Hematopoietic multipotent progenitor cell treated with erythropoietin and hydrocortisone succinate and interleukin-3 and kit ligand, for 8 days (in vitro differentiated cells): Measurements from ENCODE around the gene ASTN2.

Experiments
- DNase-seq: peaks from one replicate; pipeline ENCODE4 v3.0.0-alpha.2; 2015

ASTN2 gene

DNA sequence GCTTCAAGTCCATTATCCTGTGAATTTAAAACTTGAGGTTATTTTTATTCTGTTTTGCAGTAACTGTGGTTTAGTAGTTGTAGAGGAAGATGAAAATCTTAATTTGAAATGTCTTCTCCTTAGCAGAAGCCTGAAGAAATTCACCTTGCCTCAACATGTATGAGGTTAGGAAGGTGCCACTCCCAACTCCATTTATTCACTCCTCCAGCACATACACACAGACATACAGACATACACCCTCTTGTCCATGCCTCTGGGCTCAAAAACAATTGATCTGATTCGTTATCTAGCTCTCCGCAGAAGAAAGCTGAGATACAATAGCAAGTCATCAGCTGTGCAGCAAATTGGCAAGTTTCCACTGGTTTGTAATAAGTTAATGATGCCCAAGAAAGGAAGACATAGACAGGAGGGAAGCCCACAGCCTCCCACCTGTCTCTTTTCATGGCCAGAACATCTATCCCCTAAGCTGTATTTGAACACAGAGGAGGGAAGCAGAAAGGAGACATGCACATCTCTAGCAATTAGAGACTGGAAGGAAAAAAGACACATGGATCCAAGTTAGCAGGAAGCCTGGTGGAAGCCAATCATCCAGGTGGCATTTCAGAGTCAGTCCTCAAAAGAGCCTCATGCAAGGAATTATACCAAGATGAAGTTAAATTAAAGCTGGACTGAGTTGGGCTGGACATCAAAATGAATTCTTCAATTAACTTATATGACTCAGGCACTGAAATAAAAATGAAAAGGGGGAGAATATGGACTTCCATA is 257.9 kb downstream of the ASTN2 start:
- no peak for DNase-seq

DNA sequence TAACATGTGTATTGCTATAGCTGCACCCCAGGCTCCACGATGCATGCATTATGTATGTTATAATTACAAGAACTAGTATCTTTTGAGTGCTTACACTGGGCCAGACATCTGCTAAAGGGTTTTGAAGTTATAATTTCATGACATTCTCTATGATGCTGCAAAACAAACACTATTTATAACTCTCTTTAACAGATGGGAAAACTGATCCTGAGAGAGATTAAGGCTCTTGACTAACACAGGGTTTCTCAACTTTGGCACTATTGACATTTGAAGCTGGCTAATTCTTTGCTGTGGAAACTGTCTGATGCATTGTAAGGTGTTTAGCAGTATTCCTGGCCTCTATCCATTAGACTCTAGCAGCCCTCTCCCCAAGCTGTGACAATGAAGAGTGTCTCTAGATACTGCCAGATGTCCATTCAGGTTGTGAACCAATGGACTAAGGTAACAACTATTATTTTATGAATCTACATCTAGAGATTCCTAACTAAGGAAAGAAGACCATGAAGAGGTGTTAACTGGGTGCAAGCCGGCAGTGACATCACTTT is 258.6 kb downstream of the ASTN2 start:
- no peak for DNase-seq

DNA sequence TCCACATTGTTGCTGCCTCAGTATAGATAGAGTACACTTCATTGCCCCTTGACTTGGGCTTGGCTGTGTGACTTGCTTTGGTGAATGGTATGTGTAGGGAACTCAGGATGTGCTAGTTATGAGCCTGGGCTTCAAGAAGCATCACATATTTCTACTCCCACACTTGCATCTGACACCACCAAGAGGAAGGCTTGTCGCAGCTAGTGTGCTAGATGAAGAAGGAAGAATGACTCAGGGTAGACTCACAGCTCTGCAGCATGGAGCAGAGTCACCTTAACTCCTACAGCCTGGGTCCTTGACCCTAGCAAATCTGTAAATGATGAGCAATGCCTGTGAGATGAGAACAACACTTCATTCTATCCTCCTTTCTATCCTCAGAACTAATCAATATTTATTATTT is 261.8 kb downstream of the ASTN2 start:
- no peak for DNase-seq

DNA sequence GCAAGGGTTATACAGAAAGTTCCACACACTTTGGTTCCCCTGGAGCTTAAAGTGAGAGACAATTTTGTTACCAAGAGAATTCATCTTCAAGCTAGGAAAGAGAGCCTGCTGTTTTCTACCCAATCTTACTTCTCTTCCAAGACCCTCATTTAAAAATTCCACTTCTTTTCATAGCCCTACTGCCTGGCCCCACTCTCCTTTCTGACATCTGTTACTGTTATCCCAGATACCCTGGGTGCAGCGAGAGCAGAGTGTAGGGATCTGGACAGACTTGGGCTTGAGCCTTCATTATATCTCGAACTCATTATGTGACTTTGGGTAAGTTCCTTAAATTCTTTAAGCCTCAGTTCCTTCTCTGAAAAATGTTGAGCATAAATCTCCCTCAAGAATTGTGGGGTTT is 263.1 kb downstream of the ASTN2 start:
- DNase-seq: no peak

DNA sequence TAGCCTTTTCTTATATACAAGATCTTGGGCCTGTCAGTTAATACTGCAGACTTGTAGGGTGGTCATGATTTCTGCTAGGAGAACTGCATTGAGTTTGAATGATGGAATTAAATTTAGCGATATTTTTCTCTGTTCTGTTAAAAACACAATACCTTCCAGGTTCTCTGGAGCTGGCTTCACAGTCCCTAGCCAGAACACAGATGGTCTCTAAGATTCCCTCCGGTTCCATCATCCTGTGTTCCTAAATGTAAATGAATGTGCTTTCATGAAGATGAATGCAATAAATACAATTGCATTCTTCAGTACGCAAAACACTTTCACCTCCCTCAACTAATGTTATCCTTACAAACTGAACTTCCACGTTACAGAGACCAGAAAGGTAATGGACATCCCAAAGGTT is 264.9 kb downstream of the ASTN2 start:
- DNase-seq: no peak

DNA sequence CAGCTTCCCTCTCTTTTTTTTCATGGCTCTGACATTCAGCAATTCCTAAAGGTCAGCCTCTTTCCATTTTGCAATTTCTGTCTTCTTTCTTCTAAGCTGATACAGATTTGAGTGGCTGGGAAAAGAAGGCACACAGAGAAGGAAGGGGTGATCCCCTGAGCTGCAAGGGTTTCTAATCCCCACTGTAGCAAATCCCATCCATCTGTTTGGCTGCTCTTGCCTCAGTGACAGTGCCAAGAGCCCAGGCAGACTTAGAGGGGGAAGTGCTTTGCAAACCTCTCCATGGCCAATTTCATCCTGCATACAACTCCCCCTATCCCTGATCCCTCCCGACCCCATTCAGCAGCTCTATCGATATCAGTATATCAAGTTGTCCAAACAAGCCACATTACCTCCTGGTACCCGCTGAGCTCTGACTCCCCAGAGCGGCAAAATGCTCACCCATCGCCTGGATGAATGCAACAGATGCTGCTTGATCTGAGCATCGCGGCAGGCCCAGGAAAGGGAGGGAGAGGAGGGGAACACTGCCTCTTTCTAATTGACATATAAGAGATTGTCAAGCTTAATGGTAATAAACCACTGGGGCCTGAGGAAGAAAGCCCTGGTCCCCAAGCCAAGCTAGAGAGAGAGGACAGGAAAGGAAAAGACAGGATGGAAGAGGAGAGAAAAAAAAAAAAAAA is 268.9 kb downstream of the ASTN2 start:
- DNase-seq: no peak

DNA sequence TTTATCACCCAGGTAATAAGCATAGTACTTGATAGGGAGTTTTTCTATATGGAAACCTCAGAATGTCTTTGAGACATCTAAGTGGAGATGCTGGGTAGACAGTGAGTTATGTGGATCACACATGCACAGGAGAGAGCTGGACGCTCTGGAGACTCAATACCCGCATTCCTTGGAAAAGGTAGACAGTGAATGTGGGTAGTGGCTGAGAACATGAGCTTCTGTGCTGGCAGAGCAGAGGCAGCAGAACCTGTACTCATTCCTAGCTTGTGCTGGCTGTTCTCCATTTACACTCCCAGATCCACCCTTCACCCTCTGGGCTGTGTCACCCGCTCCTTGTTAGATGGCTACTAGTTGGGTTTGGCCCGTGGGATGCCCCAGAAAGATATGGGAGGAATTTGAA is 269.8 kb downstream of the ASTN2 start:
- DNase-seq: no peak

DNA sequence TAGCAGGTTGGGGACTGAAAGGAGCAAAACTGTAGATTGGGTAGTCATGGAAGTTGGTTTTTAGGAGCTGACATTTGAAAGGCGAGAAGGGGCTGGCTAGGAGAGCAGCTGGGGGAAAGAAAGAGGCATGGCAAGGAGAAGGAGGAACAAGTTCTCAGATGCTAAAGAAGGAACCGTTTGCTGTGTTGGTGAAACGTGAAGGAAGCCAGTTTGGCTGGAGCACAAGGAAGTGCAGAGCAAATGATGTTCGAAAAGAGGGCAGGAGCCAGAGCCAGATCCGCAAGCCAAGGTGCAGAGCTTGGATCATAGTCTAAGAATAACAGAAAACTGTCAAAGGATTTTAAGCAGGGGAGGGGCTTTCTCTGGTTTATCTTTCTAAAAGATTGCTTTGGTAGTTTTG is 276.6 kb downstream of the ASTN2 start:
- DNase-seq: no peak

DNA sequence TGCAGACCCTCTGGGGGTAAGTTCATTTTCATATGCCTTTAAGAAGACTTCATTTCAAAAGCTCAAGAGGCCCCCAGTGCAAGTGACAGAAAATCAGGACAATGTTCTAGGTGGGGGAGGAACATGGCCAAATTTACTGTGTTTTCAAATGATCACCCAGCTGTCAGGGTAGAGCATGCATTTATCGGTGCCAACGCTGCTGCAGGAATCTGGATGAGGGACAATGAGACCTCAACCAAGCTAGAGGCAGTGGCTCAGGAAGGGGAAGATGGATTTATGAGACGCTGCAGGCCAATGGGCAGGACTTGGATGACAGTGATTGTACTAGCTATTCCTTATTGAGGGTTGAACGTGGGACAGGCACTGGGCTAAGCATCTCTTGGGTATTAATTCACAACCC is 278.4 kb downstream of the ASTN2 start:
- DNase-seq: no peak

DNA sequence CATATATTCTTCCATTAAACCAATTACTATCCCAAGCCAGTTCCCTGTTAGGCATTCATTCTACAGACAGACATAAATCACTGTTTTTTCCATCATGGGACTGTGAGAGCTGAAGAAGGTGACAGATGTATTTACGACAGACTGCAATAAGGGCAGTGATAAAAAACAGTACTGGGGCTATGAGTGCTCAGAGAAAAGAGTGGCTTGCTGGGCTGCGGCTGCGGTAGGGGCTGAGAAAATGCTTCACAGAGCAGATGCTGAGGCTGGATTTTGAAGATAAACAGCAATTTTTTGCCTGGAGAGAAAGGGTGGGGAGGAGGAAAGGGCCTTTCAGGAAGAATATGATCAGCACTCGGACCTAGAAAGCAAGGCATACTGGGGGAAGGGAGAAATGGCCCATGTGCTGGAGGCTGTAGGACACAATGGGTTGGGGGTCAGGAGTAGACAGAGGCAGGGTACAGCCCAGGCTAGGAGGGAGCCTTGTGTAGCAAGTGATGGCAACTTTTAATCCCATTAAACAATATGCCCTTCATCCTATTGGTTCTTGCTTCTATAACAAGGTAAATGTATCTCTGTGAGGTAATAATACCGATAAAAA is 279.3 kb downstream of the ASTN2 start:
- DNase-seq: no peak

DNA sequence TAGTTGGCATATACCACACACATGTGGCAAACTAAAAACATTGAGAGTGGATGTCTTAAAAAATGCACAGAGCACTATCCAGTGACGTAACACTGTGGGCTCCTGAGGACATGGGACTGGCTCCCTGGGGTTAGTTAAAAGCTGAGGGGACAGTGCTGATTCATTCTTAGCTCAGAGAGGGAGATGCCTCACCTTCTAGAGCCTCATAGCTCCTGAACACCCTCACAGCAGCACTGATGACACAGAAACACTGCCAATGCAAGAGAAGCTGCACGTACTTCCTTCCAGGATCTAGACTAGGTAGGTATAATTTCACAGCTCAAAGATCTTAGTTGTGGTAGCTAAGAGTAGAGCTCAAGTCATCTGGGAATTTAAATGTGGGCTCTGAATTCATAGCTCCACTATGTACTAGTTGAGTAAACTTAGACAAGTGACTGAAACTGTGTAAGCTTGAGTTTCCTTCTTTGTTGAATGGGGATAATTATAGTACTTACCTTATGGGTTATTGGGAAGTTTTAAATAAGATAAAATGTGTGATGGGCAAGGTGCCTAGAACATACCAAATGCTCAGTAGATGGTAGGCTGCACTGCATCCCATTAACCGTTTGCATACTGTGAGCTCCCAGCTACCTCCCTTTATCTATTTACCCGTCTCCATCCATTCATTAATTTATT is 279.9 kb downstream of the ASTN2 start:
- DNase-seq: no peak

DNA sequence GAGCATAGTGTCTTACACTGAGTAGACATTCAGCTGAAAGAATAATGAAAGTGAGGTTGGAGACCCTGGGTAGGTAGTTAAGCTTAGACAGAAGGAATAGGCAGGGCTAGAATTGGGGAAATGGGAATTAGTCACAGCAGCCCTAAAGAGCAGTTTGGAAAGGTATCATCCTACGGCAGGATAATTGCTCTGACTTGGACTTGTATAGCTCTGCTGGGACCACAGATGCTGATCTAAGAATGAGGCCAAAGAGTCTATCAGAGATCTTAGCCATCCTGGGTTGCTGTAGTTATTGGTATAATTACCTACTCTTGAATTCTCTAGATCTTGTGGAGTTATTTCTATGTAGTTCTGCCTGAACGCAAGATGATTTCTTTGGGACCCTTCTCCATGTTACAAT is 288.0 kb downstream of the ASTN2 start:
- no peak for DNase-seq

DNA sequence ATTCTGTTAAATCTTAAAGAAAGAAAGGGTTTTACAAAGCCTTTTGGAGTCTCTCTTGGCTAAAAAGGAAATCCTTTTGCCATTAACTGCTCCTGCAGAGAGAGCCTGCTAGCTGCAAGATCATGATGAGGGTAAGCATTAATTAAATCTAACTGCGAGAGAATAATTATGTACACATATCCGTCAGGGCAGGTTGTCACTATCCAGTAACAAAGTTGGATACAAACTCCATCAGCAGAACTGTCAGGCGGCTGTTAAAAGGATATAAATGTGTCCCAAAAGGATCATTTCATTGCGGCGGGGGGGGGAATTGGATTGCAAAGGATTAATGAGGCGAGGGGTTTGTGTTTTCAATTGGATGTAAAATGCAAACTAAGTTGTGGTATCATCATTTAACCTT is 289.3 kb downstream of the ASTN2 start:
- no peak for DNase-seq

DNA sequence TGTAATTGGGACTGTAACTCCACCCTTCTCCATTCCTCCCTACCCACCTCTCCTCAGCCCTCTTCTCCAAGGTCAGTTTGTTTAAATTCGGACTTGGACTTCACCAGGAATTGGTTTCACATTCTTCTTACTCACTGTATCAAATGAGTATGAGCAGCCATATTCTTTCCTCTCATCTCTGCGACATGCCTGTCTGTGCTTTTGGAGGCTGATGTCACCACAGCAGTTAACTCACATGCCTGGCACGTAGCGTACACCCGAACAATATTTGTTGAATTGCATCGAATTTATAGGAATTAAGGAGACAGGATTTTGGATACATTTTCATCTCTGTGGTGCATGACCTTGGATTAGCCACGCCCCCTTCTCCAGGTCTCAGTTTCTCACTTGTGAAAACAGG is 291.1 kb downstream of the ASTN2 start:
- no peak for DNase-seq

DNA sequence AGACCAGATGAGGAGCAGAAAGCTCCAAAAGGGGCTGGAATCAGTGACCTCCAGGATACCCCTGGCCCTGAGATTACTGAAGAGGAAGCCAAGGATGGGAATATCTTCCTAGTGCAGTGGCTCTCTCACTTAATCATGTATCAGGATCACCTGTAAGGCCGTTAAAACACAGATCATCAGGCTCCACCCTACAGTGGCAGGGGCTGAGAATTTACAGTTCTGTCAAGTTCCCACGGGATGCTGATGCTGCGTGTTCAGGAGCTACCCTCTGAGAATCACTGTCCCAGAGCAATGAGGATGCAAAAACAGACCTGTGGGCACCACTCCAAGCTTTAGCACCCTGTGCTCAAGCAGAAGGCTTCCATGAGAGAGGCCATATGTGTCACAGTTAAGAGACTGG is 291.9 kb downstream of the ASTN2 start:
- DNase-seq: no peak

DNA sequence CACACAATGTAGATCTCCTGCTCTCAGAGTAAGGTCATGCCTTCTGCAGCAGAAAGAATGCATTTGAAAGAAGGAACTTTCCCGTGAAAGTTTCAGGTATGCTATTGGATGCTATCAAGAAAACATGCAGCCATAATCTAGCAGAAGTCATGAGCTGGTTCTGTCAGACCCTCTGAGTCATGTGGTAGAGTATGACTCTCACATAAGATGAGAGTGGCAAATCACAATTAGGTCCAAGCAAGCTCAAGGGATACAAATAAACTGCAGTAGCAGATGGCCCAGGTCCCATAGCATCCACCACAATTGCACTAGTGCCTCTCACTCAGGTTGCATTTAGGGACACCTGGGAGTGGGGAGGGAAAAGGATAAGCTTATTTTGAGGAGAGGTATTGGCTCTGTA is 292.8 kb downstream of the ASTN2 start:
- DNase-seq: no peak

DNA sequence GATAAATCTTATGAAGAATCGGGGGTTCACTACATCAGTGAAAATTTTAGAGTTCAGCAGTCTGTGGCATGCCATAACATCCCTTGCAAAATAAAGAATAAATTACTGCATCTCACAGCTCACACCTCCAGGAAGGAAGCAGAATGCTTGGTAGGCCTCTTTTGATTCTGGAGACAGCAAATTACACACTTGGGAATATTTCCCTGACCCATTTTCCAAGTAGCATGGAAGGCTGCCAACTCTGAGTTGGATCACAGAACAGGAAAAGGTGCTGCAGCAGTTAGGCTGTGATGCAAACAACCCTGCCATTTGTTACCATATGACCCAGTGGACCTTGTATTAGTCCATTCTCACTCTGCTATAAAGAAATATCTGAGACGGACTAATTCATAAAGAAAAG is 293.5 kb downstream of the ASTN2 start:
- DNase-seq: no peak

DNA sequence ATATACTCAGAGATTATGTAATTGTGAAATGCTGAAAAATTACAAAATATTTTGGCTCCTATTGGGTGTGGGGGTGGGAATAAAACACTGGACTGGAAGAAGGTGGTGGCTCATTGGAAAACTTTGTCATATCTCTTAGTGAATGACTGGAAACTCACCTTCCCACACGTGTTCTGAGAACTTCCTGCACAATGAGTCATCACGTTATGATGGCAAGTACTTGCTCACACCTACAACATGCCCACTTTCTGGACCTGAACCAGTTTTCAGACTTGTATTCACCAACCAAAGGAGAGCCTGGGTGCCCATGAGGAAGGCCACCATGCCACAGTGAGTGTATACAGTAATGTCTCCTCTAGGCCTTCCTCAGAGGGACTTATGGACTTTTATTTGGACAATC is 294.8 kb downstream of the ASTN2 start:
- DNase-seq: no peak

DNA sequence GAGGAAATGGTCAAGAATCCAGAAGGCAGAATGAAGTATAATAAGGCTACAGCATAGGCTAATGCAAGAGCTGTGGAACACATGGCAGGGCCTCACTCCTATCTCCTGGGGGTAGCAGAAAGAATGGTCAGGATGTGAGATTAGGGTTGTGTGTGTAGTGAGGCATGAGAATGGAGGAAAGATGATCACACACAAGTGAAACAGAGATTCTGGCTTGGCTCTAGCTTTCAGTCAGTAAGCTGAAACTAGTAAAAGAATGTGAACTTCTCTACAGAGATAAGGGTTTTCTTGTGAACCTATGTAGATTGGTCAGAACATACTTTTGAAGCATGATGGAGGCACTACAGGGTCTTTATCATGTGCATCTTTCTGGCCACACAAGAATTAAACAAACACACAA is 298.8 kb downstream of the ASTN2 start:
- no peak for DNase-seq

DNA sequence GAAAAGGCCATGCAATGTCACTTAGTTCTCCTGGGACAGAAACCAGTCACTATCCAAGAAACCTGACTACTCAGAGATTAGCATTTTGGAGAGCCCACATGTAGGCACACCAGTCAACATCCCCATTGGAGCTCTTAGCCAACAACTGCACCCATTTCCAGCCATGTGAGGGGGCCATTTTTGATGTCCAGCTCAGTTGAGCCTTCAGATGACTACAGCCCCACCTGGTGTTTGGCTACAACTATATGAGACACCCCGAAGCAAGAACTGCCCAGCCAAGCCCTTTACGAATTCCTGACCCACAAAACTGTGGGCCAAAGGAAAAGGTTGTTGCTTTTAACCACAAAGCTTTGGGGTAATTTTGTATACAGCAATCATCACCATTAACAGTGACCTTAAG is 300.1 kb downstream of the ASTN2 start:
- no peak for DNase-seq

DNA sequence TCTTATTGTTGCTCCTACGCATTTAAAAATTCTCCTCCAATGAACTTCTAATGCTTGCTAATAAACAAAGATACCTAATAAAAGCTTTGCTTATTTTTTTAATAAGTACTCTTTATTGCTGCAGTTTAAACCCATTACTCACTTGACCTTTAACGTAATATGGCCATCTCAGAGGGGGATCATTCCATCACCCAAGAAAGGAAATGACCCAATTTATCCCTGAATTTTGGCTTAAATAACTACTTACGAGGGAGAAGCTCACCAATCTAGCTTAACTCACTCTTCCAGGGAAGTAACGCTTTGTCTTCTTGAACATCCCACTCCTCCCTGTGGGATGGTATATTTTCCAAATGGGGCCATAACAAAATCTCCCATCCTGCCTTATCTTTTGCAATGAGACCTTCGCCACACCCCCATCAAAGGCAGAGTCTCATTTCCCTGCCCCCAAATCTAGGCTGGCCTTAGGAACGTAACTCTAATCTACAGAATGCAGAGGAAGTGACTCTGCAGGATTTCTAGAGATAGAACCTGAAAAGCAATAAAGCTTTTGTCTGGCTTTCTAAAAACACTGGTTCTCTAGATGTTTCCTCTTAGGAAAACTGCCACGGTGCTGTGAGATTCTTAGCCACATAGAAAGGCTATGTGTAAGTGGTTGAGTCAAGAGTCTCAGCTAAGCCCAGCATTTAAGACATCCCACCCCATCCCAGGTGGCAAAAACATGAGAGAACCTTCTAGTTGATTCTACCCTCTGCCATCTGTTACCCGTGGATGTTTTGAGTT is 310.0 kb downstream of the ASTN2 start:
- peak; percentile 2 for DNase-seq

DNA sequence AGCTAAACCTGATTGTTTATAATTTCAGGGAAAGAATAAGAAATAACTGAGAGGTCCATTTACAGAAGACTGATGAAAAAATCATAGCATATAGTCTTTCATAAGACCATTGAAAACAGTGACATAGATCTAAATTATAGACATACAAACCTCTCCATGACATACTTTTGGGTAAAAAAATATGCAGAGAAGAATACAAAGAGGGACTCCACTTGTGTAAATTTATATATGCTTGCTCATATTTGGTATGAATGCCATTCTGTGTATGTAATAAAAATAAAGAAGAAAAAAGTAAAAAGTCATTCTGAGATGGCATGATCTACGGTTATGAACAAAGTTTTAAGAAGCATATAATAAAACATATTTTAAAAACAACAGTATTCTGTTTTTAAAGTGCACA is 310.7 kb downstream of the ASTN2 start:
- DNase-seq: no peak
